Measurements from ENCODE around the gene SARM1.
A peak's percentile ranks its signal among the peaks of the same experiment; 100 is the strongest.

GRCh38 chr17:28405632-28406472 is 34.4 kb downstream of the SARM1 start, which contains the start of gene SLC46A1:
- TF ChIP-seq REST (IDR thresholded peaks at IDR 0.05; ENCODE audit: low read depth, low read length), result no peak
- no peak for TF ChIP-seq CTCF (IDR thresholded peaks at IDR 0.05)
- no peak; the same call in 1 of the 2 replicates for TF ChIP-seq TAF1 (IDR thresholded peaks at IDR 0.05; ENCODE audit: borderline replicate concordance, low read depth, low read length)
- TF ChIP-seq TCF12 (IDR thresholded peaks at IDR 0.05), result no peak
- TF ChIP-seq SMC3 (IDR thresholded peaks at IDR 0.05; ENCODE audit: low read depth, low read length), result no peak
- peak; percentile 85 for TF ChIP-seq MXI1 (IDR thresholded peaks at IDR 0.05; ENCODE audit: low read depth, low read length)
- no peak for TF ChIP-seq NFIC (IDR thresholded peaks at IDR 0.05; ENCODE audit: borderline replicate concordance)
- no peak for TF ChIP-seq EZH2phosphoT487 (IDR thresholded peaks at IDR 0.05; ENCODE audit: borderline replicate concordance, low read depth)
- TF ChIP-seq FOXM1 (IDR thresholded peaks at IDR 0.05; ENCODE audit: low read depth), result no peak
